Bronchial epithelial cell (primary cell): ENCODE measurements around the gene COL4A4. TPM values are rescaled to one million over a fixed set of nuclear protein-coding genes. Genes with fewer than 3 reads are reported as not detected.

Experiments
- DNase-seq: peaks from one replicate; pipeline ENCODE4 v3.0.0-alpha.2; 2010; ENCODE audit warnings: low read depth
- FAIRE-seq: peaks from 2 replicates; lab custom pipeline; 2011; peaks lifted over from hg19 to GRCh38; lab: Jason Lieb, UNC
- H3K27me3 ChIP-seq: 2 replicates; pipeline ENCODE4 v1.5.1; 2011; ENCODE audit warnings: low read length; ENCODE audit not compliant: control insufficient read depth, insufficient read depth
- H3K36me3 ChIP-seq: 2 replicates; pipeline ENCODE4 v1.5.1; 2011; ENCODE audit warnings: low read length; ENCODE audit not compliant: control insufficient read depth, insufficient read depth
- H3K4me3 ChIP-seq: 2 replicates; pipeline ENCODE4 v1.5.1; 2011; ENCODE audit warnings: mild to moderate bottlenecking, low read depth, low read length, control low read depth
- CTCF ChIP-seq: IDR thresholded peaks from 2 replicates; pipeline ENCODE4 v1.5.1; 2011; ENCODE audit warnings: mild to moderate bottlenecking, moderate library complexity, low read length, control low read depth, inconsistent platforms; ENCODE audit not compliant: insufficient read depth, severe bottlenecking
- total RNA-seq: library from RNA; depleted of rRNA; stranded (reverse); fragments of >200 nt; gene quantifications from 2 replicates; pipeline ENCODE4 v1.2.1, GENCODE V29; 2014

The COL4A4 gene
- total RNA-seq, 1 donor from 2014 or later = under 0.01 TPM

GRCh38 chr2:227198866-227199265, 34.9 kb upstream of the COL4A4 start:
- H3K27me3 ChIP-seq = no peaks in the 10 kb centered on the region
- TF ChIP-seq CTCF = no peak
- no peak for DNase-seq
- no peak overlapping the region for H3K4me3 ChIP-seq
- H3K36me3 ChIP-seq = no peaks in the 10 kb centered on the region
- FAIRE-seq = no peak

GRCh38 chr2:227194219-227194618, 30.2 kb upstream of the COL4A4 start:
- no peaks in the 10 kb centered on the region for H3K27me3 ChIP-seq
- no peak for FAIRE-seq
- no peak for DNase-seq
- TF ChIP-seq CTCF = no peak
- no peaks in the 10 kb centered on the region for H3K36me3 ChIP-seq
- H3K4me3 ChIP-seq = no peak overlapping the region

GRCh38 chr2:227192491-227192890, 28.5 kb upstream of the COL4A4 start:
- DNase-seq = no peak
- no peaks in the 10 kb centered on the region for H3K27me3 ChIP-seq
- no peaks in the 10 kb centered on the region for H3K36me3 ChIP-seq
- H3K4me3 ChIP-seq = no peak overlapping the region
- TF ChIP-seq CTCF = no peak
- FAIRE-seq = no peak

- DNase-seq (no peak), FAIRE-seq (no peak)
- Histone ChIP-seq H3K4me3 (no peak overlapping the region), H3K27me3 (no peaks in the 10 kb centered on the region), H3K36me3 (no peaks in the 10 kb centered on the region)
- TF ChIP-seq CTCF = no peak
Observed at GRCh38 chr2:227191367-227191766, 27.4 kb upstream of the COL4A4 start.

GRCh38 chr2:227188292-227188691, 24.3 kb upstream of the COL4A4 start:
- Histone ChIP-seq H3K4me3 (no peak overlapping the region), H3K36me3 (no peaks in the 10 kb centered on the region), H3K27me3 (no peaks in the 10 kb centered on the region)
- TF ChIP-seq CTCF = no peak
- FAIRE-seq = no peak
- peak; percentile 49 for DNase-seq

- TF ChIP-seq CTCF = no peak
- Histone ChIP-seq H3K36me3 (no peaks in the 10 kb centered on the region), H3K27me3 (no peaks in the 10 kb centered on the region), H3K4me3 (no peak overlapping the region)
- no peak for FAIRE-seq
- DNase-seq = no peak
Observed at GRCh38 chr2:227186751-227187150, 22.7 kb upstream of the COL4A4 start.
